ENCODE measurements around the gene TBC1D23.

DNA sequence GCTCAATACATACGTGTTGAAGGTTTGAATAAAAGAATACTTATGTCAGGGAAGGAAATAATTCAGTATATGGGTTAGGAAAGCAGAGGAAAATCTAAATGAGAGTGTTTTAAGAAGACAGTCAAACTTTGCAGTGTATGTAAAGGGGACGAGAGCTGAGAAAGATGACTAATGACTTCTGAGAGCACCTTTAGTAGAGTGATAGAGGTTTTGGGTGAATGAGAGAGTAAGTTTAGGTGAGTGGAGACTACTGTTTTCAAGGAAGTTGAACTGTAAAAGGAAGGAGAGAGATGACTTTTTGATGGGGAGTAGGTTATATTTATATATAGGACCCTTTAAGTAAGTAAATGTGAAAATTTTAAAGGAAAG, 9.4 kb downstream of the TBC1D23 start:
- TF ChIP-seq, protein P1, sequence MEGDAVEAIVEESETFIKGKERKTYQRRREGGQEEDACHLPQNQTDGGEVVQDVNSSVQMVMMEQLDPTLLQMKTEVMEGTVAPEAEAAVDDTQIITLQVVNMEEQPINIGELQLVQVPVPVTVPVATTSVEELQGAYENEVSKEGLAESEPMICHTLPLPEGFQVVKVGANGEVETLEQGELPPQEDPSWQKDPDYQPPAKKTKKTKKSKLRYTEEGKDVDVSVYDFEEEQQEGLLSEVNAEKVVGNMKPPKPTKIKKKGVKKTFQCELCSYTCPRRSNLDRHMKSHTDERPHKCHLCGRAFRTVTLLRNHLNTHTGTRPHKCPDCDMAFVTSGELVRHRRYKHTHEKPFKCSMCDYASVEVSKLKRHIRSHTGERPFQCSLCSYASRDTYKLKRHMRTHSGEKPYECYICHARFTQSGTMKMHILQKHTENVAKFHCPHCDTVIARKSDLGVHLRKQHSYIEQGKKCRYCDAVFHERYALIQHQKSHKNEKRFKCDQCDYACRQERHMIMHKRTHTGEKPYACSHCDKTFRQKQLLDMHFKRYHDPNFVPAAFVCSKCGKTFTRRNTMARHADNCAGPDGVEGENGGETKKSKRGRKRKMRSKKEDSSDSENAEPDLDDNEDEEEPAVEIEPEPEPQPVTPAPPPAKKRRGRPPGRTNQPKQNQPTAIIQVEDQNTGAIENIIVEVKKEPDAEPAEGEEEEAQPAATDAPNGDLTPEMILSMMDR (IDR thresholded peaks at IDR 0.05) = no peak
- no peak for TF ChIP-seq POLR2A (IDR thresholded peaks at IDR 0.05)
